ENCODE results near the gene IGF2BP3.

IGF2BP3 gene

DNA sequence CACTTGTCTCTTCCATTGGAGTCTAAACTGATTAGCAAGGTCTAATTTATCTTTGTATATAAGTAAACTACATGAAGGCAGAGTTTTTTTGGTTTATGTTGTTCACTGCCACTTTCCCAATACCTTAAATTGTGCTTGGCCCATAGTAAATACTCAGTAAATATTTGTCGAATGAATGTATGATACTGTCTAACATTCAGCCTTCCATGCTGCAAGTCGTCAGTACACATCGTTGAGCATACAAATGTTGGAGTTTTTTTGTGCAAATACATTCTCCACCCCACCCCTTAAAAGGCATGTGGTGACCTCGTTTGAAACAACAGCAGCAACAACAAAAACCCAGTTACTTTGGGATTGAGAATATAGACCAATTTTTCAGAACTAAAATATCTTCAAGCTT, 17.4 kb upstream of the IGF2BP3 start:
- DNase-seq (ENCODE audit: low read depth, low spot score) = no peak
- TF ChIP-seq SUZ12 (IDR thresholded peaks at IDR 0.05; ENCODE audit: extremely low read depth, insufficient read depth, insufficient read length) (no peak), ZNF274 (IDR thresholded peaks at IDR 0.05; ENCODE audit: low read depth, low read length) (no peak), YY1 (IDR thresholded peaks at IDR 0.05; ENCODE audit: insufficient read depth, insufficient read length) (no peak)
- no peaks in the 10 kb centered on the region for H3K9me3 ChIP-seq (ENCODE audit: insufficient read depth, low read length)
- no peak overlapping the region for H3K9ac ChIP-seq (ENCODE audit: insufficient read length, low read depth)
- H3K36me3 ChIP-seq (ENCODE audit: insufficient read depth, insufficient read length, low read length) = no peaks in the 10 kb centered on the region
- H3K4me3 ChIP-seq (ENCODE audit: insufficient read length, low read depth) = no peak overlapping the region
- no peaks in the 10 kb centered on the region for H3K4me1 ChIP-seq (ENCODE audit: insufficient read depth, insufficient read length)
- H3K27me3 ChIP-seq (ENCODE audit: insufficient read depth, insufficient read length) = no peaks in the 10 kb centered on the region

DNA sequence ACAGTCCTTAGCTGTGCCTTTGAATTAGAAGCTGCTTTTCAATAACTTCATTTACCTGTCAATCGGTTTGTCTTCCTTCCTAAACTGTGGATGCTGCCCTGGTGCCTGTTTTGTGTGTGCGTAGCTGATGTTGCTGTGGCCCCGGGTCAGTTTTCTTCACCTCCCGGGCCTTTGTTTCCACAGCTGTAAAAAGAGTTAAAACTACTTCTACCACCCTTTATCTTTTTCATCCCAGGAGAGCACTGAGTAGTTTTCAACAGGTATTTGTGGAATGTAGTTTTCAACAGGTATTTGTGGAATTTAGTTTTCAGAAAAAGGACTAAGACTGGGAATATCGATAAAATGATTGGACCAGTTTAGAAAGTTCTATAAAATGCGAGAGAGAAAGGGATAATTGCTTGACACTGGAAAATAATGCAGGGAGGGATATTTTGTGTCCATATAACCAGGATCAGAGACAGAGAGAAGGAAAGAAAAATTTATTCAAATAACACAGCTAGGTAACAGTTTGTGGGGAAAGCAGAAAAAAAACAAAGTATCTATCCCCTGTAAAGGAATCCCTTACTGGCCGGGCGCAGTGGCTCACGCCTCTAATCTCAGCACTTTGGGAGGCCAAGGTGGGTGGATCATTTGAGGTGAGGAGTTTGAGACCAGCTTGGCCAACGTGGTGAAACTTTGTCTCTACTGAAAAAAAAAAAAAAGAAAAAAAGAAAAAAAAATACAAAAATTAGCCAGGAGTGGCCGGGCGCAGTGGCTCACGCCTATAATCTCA, 15.9 kb upstream of the IGF2BP3 start:
- no peaks in the 10 kb centered on the region for H3K36me3 ChIP-seq (ENCODE audit: insufficient read depth, insufficient read length, low read length)
- DNase-seq (ENCODE audit: low read depth, low spot score) = no peak
- no peak for TF ChIP-seq YY1 (IDR thresholded peaks at IDR 0.05; ENCODE audit: insufficient read depth, insufficient read length)
- no peak for TF ChIP-seq ZNF274 (IDR thresholded peaks at IDR 0.05; ENCODE audit: low read depth, low read length)
- no peak for TF ChIP-seq SUZ12 (IDR thresholded peaks at IDR 0.05; ENCODE audit: extremely low read depth, insufficient read depth, insufficient read length)
- no peaks in the 10 kb centered on the region for H3K27me3 ChIP-seq (ENCODE audit: insufficient read depth, insufficient read length)
- no peaks in the 10 kb centered on the region for H3K9me3 ChIP-seq (ENCODE audit: insufficient read depth, low read length)
- H3K4me3 ChIP-seq (ENCODE audit: insufficient read length, low read depth) = no peak overlapping the region
- no peaks in the 10 kb centered on the region for H3K4me1 ChIP-seq (ENCODE audit: insufficient read depth, insufficient read length)
- peak overlapping the region; percentile 56 for H3K9ac ChIP-seq (ENCODE audit: insufficient read length, low read depth)

DNA sequence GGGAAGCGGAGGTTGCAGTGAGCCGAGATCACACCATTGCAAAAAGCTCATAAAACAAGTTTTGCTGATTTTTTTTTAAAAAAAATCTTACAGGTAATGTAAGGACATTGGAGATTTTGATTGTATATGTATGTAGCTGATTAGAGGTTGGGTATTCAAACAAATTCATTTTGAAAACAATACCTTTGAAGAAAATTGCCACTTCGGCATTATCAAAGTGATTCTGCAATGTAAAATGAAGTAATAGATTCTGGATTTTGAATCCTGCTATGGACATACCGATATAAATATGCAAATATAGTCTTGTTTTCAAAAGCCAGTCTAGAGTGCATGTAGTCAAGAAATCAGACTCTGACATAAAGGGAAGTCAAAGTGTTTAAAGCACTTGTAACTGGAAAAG, 12.4 kb upstream of the IGF2BP3 start:
- no peaks in the 10 kb centered on the region for H3K9me3 ChIP-seq (ENCODE audit: insufficient read depth, low read length)
- no peak overlapping the region for H3K9ac ChIP-seq (ENCODE audit: insufficient read length, low read depth)
- no peak for DNase-seq (ENCODE audit: low read depth, low spot score)
- H3K27me3 ChIP-seq (ENCODE audit: insufficient read depth, insufficient read length) = no peaks in the 10 kb centered on the region
- TF ChIP-seq ZNF274 (IDR thresholded peaks at IDR 0.05; ENCODE audit: low read depth, low read length) (no peak), SUZ12 (IDR thresholded peaks at IDR 0.05; ENCODE audit: extremely low read depth, insufficient read depth, insufficient read length) (no peak), YY1 (IDR thresholded peaks at IDR 0.05; ENCODE audit: insufficient read depth, insufficient read length) (no peak)
- peaks cover 6% of the 10 kb centered on the region for H3K36me3 ChIP-seq (ENCODE audit: insufficient read depth, insufficient read length, low read length)
- H3K4me3 ChIP-seq (ENCODE audit: insufficient read length, low read depth) = no peak overlapping the region
- H3K4me1 ChIP-seq (ENCODE audit: insufficient read depth, insufficient read length) = no peaks in the 10 kb centered on the region

DNA sequence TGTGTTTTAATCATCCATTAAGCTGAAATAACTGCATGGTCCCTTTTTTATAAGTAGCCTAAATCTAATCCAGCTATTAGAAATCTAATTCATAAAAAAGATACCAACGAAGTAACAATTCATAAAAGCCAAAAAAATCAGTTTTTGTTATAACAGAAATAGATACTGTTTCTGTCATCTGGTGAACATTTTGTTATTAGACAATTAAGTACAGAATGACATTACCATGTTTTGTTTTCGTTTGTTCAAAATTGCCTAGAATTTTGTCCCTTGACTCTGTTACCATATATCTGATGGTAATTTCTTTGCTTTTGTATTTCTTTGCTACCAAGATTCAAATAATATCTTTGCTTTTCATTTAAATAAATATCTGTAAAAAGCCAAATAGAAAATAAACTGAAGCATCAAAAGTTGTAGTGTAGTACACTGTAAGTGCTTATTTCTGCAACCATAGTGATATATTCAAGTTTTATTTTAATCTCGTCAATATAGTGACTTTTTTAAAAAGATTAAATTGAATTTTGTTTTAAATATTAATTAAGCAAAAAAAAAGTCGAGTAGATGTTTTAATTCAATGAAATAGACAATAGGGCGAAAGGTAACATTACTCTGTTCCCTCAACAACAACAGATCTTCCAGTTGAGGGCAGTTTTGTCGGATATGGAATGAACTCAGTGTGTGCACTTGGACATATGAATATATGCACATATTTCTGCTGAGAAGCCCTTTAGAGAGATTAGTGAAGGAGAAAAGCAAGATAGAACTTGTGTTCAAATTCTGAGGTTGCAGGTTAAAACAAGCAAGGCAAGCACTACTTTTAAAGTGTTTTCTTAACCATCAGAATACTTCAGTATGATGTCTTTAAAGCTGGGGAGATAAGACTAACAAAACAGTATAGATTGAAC, 7.9 kb upstream of the IGF2BP3 start:
- H3K4me3 ChIP-seq (ENCODE audit: insufficient read length, low read depth) = no peak overlapping the region

DNA sequence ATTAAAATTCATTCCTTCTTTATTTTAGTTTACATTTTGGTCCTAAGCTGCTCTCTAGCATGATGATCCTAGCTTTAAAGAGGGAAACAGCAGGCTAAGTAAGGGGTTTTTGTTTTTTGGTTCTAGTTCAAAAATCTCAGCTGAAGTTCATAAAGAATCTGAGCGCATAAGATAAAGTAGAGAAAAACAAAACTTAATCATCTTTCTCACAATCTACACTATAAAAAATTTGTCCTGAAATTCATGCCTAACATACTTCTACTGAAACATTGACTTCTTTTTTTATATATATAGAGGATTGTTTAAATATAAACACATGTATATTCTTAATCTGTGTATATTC, 6.8 kb upstream of the IGF2BP3 start:
- Histone ChIP-seq H3K36me3 (ENCODE audit: insufficient read depth, insufficient read length, low read length) (peaks cover 6% of the 10 kb centered on the region), H3K27me3 (ENCODE audit: insufficient read depth, insufficient read length) (no peaks in the 10 kb centered on the region), H3K4me3 (ENCODE audit: insufficient read length, low read depth) (peak overlapping the region; percentile 68), H3K9ac (ENCODE audit: insufficient read length, low read depth) (no peak overlapping the region), H3K9me3 (ENCODE audit: insufficient read depth, low read length) (no peaks in the 10 kb centered on the region), H3K4me1 (ENCODE audit: insufficient read depth, insufficient read length) (no peaks in the 10 kb centered on the region)
- TF ChIP-seq SUZ12 (IDR thresholded peaks at IDR 0.05; ENCODE audit: extremely low read depth, insufficient read depth, insufficient read length) = no peak
- no peak for TF ChIP-seq YY1 (IDR thresholded peaks at IDR 0.05; ENCODE audit: insufficient read depth, insufficient read length)
- no peak for TF ChIP-seq ZNF274 (IDR thresholded peaks at IDR 0.05; ENCODE audit: low read depth, low read length)
- DNase-seq (ENCODE audit: low read depth, low spot score) = no peak

More for the DNA sequence above, 7.9 kb upstream of the IGF2BP3 start:
- no peaks in the 10 kb centered on the region for H3K27me3 ChIP-seq (ENCODE audit: insufficient read depth, insufficient read length)
- H3K9ac ChIP-seq (ENCODE audit: insufficient read length, low read depth) = no peak overlapping the region
- H3K9me3 ChIP-seq (ENCODE audit: insufficient read depth, low read length) = no peaks in the 10 kb centered on the region
- TF ChIP-seq YY1 (IDR thresholded peaks at IDR 0.05; ENCODE audit: insufficient read depth, insufficient read length) (no peak), ZNF274 (IDR thresholded peaks at IDR 0.05; ENCODE audit: low read depth, low read length) (no peak), SUZ12 (IDR thresholded peaks at IDR 0.05; ENCODE audit: extremely low read depth, insufficient read depth, insufficient read length) (no peak)
- no peak for DNase-seq (ENCODE audit: low read depth, low spot score)
- no peaks in the 10 kb centered on the region for H3K4me1 ChIP-seq (ENCODE audit: insufficient read depth, insufficient read length)
- peaks cover 6% of the 10 kb centered on the region for H3K36me3 ChIP-seq (ENCODE audit: insufficient read depth, insufficient read length, low read length)

DNA sequence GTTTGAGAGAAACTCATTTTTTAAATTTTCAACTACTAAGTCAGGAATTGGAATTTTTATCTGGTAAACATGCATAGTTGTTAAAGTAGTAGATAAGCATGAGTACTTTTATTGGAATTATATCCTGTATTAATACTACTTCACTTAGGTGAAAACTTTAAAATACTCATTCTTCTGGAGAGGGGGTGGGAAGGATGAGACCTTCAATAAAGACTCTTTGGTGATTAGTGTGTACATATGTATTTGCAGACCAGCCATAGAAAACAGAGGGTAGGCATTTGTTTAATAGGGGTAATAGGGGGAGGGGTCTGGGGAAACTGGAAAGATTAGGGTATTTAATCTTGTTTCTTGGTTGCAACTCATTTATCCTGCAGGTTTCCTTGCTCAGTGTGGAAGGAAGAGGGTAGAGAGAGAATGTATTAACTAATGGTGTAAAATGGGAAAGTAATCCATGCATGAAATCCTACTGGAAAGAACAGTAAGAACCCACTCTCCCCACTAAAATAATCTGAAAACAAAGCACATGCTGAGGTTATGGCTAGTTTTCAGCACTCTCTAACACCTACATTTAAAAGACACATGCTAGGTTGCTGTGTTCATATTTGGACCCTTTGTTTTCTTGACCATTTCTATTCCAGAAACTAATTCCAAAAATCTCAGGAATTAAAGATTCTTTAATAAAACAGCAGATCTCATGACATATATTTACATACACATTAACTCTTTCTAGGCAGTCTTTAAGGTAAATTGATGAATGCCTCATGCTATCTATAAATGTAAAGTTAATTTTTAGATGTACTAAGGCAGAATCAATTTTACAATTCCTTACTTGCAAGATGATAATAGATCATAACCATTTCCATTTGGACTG, 6.2 kb upstream of the IGF2BP3 start:
- Histone ChIP-seq H3K9me3 (ENCODE audit: insufficient read depth, low read length) (no peaks in the 10 kb centered on the region), H3K27me3 (ENCODE audit: insufficient read depth, insufficient read length) (no peaks in the 10 kb centered on the region), H3K4me3 (ENCODE audit: insufficient read length, low read depth) (peak overlapping the region; percentile 68), H3K9ac (ENCODE audit: insufficient read length, low read depth) (peak overlapping the region; percentile 73), H3K4me1 (ENCODE audit: insufficient read depth, insufficient read length) (no peaks in the 10 kb centered on the region), H3K36me3 (ENCODE audit: insufficient read depth, insufficient read length, low read length) (peaks cover 6% of the 10 kb centered on the region)
- TF ChIP-seq ZNF274 (IDR thresholded peaks at IDR 0.05; ENCODE audit: low read depth, low read length) (no peak), YY1 (IDR thresholded peaks at IDR 0.05; ENCODE audit: insufficient read depth, insufficient read length) (no peak), SUZ12 (IDR thresholded peaks at IDR 0.05; ENCODE audit: extremely low read depth, insufficient read depth, insufficient read length) (no peak)
- no peak for DNase-seq (ENCODE audit: low read depth, low spot score)

All from NT2/D1 (cell line).